Skeletal muscle satellite cell (primary cell): Measurements from ENCODE around the gene ANAPC10.

ENCODE experiments used
- H3K27me3 ChIP-seq: 2 replicates; pipeline ENCODE4 v1.7.0; 2013; ENCODE audit warnings: low read length; ENCODE audit not compliant: control insufficient read depth, insufficient read depth
- H3K36me3 ChIP-seq: 2 replicates; pipeline ENCODE4 v1.7.0; 2013; ENCODE audit warnings: mild to moderate bottlenecking, control low read depth, low read length; ENCODE audit not compliant: insufficient read depth
- H3K4me1 ChIP-seq: 2 replicates; pipeline ENCODE4 v1.7.0; 2013; ENCODE audit warnings: low read length; ENCODE audit not compliant: control insufficient read depth, insufficient read depth
- H3K4me2 ChIP-seq: 2 replicates; pipeline ENCODE4 v1.7.0; 2013; ENCODE audit warnings: mild to moderate bottlenecking, low read length
- H3K4me3 ChIP-seq: 2 replicates; pipeline ENCODE4 v1.7.0; 2013; ENCODE audit warnings: low read length
- H3K9ac ChIP-seq: 2 replicates; pipeline ENCODE4 v1.7.0; 2013; ENCODE audit warnings: mild to moderate bottlenecking, low read depth, low read length, moderate library complexity
- H3K9me3 ChIP-seq: replicated peaks from 2 replicates; pipeline ENCODE4 v1.7.0; 2013; ENCODE audit warnings: mild to moderate bottlenecking, control low read depth, low read length

ANAPC10 gene

GRCh38 chr4:145101091-145101490 is 3.1 kb upstream of the ANAPC10 start:
- Histone ChIP-seq H3K4me2 (peak overlapping the region; percentile 18), H3K9ac (no peak overlapping the region), H3K4me1 (peaks cover 38% of the 10 kb centered on the region), H3K9me3 (no peaks in the 10 kb centered on the region), H3K4me3 (no peak overlapping the region), H3K27me3 (no peaks in the 10 kb centered on the region), H3K36me3 (peaks cover 14% of the 10 kb centered on the region)

- Histone ChIP-seq H3K36me3 (peaks cover 13% of the 10 kb centered on the region), H3K4me3 (peak overlapping the region; percentile 93), H3K27me3 (no peaks in the 10 kb centered on the region), H3K4me2 (peak overlapping the region; percentile 84), H3K9ac (peak overlapping the region; percentile 94), H3K9me3 (no peaks in the 10 kb centered on the region), H3K4me1 (peaks cover 38% of the 10 kb centered on the region)
Observed at GRCh38 chr4:145099653-145100052, 1.7 kb upstream of the ANAPC10 start.

- Histone ChIP-seq H3K9ac (peak overlapping the region; percentile 94), H3K4me2 (peak overlapping the region; percentile 84), H3K4me3 (peak overlapping the region; percentile 93), H3K27me3 (no peaks in the 10 kb centered on the region), H3K4me1 (peaks cover 38% of the 10 kb centered on the region), H3K36me3 (peaks cover 15% of the 10 kb centered on the region), H3K9me3 (peaks cover 3% of the 10 kb centered on the region)
Observed at GRCh38 chr4:145098675-145099037, 660 bp upstream of the ANAPC10 start.

- Histone ChIP-seq H3K27me3 (no peaks in the 10 kb centered on the region), H3K4me1 (peaks cover 38% of the 10 kb centered on the region), H3K9ac (peak overlapping the region; percentile 94), H3K9me3 (peaks cover 3% of the 10 kb centered on the region), H3K4me3 (peak overlapping the region; percentile 93), H3K36me3 (peaks cover 26% of the 10 kb centered on the region), H3K4me2 (peak overlapping the region; percentile 84)
Observed at GRCh38 chr4:145097331-145097820, 620 bp downstream of the ANAPC10 start.

- peaks cover 3% of the 10 kb centered on the region for H3K9me3 ChIP-seq
- H3K27me3 ChIP-seq, result no peaks in the 10 kb centered on the region
- no peak overlapping the region for H3K9ac ChIP-seq
- no peak overlapping the region for H3K4me3 ChIP-seq
- H3K4me2 ChIP-seq, result no peak overlapping the region
- peaks cover 9% of the 10 kb centered on the region for H3K4me1 ChIP-seq
- H3K36me3 ChIP-seq, result peaks cover 48% of the 10 kb centered on the region
Observed at GRCh38 chr4:145093638-145094037, 4.4 kb downstream of the ANAPC10 start.

GRCh38 chr4:145090380-145090779 is 7.6 kb downstream of the ANAPC10 start:
- H3K4me2 ChIP-seq, result no peak overlapping the region
- H3K4me3 ChIP-seq, result no peak overlapping the region
- H3K4me1 ChIP-seq, result no peaks in the 10 kb centered on the region
- no peaks in the 10 kb centered on the region for H3K27me3 ChIP-seq
- H3K36me3 ChIP-seq, result peaks cover 48% of the 10 kb centered on the region
- no peak overlapping the region for H3K9ac ChIP-seq
- peaks cover 3% of the 10 kb centered on the region for H3K9me3 ChIP-seq

- no peak overlapping the region for H3K4me2 ChIP-seq
- no peak overlapping the region for H3K9ac ChIP-seq
- no peaks in the 10 kb centered on the region for H3K27me3 ChIP-seq
- H3K36me3 ChIP-seq, result peaks cover 11% of the 10 kb centered on the region
- H3K9me3 ChIP-seq, result no peaks in the 10 kb centered on the region
- no peaks in the 10 kb centered on the region for H3K4me1 ChIP-seq
- no peak overlapping the region for H3K4me3 ChIP-seq
Observed at GRCh38 chr4:145083891-145084605, 13.9 kb downstream of the ANAPC10 start.

GRCh38 chr4:145081756-145082155 is 16.2 kb downstream of the ANAPC10 start:
- Histone ChIP-seq H3K4me3 (no peak overlapping the region), H3K9me3 (no peaks in the 10 kb centered on the region), H3K4me1 (no peaks in the 10 kb centered on the region), H3K27me3 (no peaks in the 10 kb centered on the region), H3K4me2 (no peak overlapping the region), H3K9ac (no peak overlapping the region), H3K36me3 (peaks cover 4% of the 10 kb centered on the region)

- Histone ChIP-seq H3K9ac (no peak overlapping the region), H3K4me2 (no peak overlapping the region), H3K4me1 (no peaks in the 10 kb centered on the region), H3K4me3 (no peak overlapping the region), H3K9me3 (no peaks in the 10 kb centered on the region), H3K27me3 (no peaks in the 10 kb centered on the region), H3K36me3 (peaks cover 11% of the 10 kb centered on the region)
Observed at GRCh38 chr4:145076469-145076855, 21.5 kb downstream of the ANAPC10 start.

- Histone ChIP-seq H3K4me2 (no peak overlapping the region), H3K9ac (no peak overlapping the region)
Observed at GRCh38 chr4:145075742-145076468, 22.1 kb downstream of the ANAPC10 start.

GRCh38 chr4:145071560-145071959 is 26.4 kb downstream of the ANAPC10 start:
- H3K9ac ChIP-seq, result no peak overlapping the region
- no peaks in the 10 kb centered on the region for H3K27me3 ChIP-seq
- peaks cover 7% of the 10 kb centered on the region for H3K36me3 ChIP-seq

More at GRCh38 chr4:145075742-145076468, 22.1 kb downstream of the ANAPC10 start:
- H3K4me3 ChIP-seq, result no peak overlapping the region
- H3K27me3 ChIP-seq, result no peaks in the 10 kb centered on the region
- no peaks in the 10 kb centered on the region for H3K4me1 ChIP-seq
- peaks cover 11% of the 10 kb centered on the region for H3K36me3 ChIP-seq
- H3K9me3 ChIP-seq, result no peaks in the 10 kb centered on the region

More at GRCh38 chr4:145071560-145071959, 26.4 kb downstream of the ANAPC10 start:
- Histone ChIP-seq H3K4me2 (no peak overlapping the region), H3K9me3 (no peaks in the 10 kb centered on the region), H3K4me1 (peaks cover 7% of the 10 kb centered on the region), H3K4me3 (no peak overlapping the region)
